Activated naive CD4-positive, alpha-beta T cell treated with anti-CD3 and anti-CD28 coated beads, Interleukin-2, amount 50 U/mL, for 16 hours (primary cell): ENCODE data around the gene POLD2.
"Not testable (repeated sequence)": the region's sequence is repeated elsewhere in the genome, so short reads cannot be mapped to it uniquely, and the experiment has no call there.

ENCODE experiments used
- DNase-seq: peaks from one replicate; pipeline ENCODE4 v3.0.0-alpha.2; 2020

Gene POLD2

DNA sequence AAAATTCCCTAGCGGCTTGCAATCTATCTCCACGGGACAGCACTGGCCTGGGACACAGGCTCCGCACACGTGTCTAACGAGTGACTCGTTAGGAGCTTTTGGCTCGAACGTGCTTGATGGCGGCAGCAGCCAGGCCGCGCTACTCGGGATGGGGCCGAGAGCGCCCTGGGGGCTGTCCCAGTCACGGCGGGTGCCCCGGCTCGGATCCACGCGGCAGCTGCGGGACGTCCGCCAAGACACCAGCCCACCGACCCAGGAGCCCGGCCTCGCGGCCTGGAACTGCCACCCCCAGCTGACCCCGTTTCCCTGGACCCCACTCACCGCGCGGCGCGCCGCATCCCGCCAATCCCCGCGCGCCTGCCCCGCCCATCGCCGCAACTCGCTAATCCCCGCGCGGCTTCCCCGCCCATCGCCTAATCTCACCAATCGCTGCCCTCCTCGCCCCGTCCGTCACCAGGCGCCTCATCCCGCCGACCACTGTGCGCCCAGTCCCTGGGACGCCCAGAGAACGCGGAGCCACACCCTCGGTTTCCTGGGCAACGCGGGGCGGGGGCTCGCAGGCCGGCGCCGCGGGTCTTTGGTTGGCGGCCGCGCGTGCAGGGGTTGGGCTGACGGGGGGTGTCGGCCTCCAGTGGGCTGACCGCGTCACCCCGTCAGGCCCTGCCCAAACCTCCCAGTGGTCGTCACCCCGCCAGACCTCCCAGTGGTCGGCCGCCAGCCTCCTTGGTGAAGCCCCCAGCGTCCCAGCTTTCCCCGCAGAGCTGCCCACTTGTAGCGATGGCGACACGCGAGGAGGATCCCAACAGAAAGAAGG is at the start of gene POLD2:
POLD2 (minus strand) TSS at position 359 of the 814 bp plus-strand sequence. CDS start 1,495 bp downstream, outside the sequence.
- peak; percentile 99 for DNase-seq

DNA sequence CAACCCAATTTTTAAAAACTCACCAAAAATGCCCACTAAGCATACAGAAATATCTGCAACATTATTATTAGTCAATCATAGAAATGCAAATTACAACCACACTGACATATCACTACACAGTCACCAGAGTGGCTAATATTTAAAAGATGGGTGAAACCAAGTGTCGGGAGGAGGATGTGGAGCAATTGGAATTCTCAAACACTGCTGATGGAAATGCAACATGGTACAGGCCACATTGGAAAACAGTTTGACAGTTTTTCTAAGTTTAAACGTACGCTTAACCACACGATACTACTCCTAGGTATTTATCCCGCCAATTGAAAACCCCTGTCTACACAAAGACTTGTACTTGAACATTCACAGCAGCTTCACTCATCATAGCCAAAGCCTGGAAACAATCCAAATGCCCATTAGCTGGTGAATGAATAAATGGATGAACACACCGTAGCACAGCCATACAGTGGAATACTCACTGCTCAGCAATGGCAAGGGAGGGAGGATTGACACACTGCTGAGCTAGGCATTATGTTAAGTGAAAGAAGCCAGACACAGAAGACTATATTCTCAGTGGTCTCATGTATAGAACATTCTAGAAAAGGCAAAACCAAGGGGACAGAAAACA is 49.6 kb upstream of the POLD2 start:
- DNase-seq, result no peak

DNA sequence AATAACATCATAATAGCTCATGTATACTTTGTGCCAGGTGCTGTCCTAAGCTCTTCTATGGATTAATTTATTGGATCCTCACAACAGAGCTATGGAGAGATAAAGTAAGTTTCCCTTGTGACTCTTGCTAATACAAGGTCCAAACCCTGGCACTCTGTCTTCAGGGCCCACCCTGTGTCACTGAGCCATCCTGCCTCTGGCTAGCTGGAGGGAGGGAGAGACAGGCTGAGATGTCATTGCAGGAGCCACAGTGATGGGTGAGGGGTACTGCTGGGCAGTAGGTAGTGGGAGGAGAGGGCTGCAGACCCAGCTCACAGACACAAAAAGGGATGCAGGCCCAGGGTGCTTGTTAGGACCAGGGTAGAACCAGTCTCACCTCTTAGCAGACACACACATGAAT is 49.0 kb upstream of the POLD2 start:
- DNase-seq, result no peak

DNA sequence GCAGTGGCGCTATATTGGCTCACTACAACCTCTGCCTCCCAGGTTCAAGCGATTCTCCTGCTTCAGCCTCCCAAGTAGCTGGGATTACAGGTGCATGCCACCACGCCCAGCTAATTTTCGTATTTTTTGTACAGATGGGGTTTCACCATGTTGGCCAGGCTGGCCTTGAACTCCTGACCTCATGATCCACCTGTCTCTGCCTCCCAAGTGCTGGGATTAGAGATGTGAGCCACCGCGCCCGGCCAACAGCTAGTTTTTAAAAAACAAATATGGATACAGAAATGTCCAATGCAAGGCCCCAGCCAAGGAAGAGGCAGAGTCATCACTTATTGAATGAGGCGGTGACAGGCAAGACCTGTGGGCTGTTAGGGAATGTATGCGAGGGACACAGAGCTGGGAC is 48.6 kb upstream of the POLD2 start:
- not testable (repeated sequence) for DNase-seq

DNA sequence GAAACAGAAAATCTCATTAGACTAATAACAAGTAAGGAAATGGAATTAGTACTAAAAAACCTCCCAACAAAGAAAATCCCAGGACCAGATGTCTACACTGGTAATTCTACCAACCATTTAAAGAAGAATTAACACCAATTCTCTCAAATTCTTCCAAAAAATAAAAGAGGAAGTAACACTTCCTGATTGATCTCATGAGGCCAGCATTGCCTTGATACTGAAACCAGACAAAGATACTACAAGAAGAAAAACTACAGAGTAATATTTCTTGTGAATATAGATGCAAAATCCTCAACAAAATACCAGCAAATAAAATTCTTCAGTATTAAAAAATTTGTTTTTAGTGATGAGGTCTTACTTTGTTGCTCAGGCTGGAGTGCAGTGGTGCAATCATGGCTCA is 44.6 kb upstream of the POLD2 start:
- no peak for DNase-seq

DNA sequence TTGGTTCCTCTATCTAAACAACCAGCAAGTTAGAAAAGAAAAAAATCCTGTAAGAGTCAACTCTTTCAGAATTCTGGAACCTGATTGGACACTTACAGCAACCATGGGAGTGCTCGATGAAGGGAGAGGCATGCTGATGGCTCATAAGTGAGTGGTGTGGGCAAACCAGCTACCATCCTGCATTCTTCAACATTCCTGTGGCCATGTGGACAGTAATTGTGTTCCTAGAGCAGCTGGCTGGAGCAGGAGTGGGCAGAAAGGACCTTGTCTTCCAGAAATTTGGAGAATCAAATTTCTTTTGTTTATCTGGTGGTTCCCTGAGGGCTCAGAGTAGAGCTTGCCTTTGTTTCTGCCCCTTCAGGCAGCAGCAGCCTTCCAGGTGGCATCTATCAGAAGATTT is 40.2 kb upstream of the POLD2 start:
- DNase-seq, result no peak

DNA sequence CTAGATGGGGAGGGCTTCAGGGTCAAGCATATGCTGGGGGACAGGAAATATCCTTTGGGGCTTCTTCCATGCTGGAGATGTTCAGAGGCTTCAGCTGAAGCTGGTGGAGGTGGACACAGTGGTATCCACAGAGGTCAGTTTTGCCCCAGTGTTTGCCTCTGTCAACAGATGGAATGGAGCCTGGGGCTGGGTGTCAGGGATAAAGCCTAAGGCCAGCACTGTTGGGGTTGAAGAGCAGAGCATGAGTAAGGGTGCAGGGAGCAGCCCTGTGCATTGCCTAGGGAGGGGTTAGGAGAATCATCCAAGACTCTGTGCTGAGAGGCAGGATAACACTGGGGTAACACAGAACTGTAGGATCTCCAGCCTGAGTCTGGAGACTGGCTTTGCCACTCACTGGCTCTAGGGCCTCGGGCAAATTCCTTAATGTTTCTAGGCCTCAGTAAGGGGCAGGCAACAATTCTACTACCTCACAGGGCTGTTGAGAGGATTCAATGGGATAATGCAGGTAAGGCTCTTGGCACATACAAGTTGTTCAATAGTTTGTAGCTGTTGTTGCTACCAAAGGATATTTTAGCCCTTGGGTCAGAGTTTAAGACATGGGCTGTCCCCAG is 39.5 kb upstream of the POLD2 start:
- no peak for DNase-seq

DNA sequence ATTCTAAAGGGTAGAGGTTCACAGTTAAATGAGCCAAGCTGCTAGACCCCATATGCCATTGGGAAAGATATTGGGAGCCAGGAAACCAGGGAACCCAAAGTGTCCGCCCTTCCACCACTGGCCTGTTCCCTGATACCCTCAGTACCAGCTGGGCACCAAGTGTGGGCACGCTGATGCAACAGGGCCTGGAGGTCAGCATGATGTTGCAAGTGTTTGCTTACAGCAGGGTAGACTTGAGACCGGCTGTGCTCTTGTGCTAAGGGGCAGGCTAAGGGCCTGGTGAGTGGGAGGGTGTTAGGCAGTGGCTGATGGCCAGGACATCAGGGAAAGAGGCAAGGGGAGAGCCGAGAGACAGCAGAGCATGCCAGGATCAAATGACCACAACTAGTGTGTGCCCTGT is 38.8 kb upstream of the POLD2 start:
- DNase-seq, result no peak

DNA sequence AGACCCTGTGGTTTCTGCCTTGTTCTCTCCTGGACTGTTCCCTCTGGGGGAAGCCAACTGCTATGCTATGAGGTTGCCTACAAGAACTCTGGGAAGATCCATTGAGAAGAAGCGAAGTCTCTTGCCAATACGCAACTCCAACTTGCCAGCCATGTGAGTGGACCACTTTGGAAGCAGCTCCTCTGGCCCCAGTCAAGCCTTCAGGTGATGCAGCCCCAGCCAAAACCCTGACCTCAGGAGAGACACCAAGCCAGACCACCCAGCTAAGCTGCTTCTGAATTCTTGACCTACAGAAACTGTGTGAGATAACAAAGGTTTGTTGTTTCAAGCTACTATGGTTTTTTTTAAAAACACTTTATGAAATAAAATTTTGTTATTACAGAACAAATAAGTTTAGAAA is 38.0 kb upstream of the POLD2 start:
- DNase-seq, result no peak

DNA sequence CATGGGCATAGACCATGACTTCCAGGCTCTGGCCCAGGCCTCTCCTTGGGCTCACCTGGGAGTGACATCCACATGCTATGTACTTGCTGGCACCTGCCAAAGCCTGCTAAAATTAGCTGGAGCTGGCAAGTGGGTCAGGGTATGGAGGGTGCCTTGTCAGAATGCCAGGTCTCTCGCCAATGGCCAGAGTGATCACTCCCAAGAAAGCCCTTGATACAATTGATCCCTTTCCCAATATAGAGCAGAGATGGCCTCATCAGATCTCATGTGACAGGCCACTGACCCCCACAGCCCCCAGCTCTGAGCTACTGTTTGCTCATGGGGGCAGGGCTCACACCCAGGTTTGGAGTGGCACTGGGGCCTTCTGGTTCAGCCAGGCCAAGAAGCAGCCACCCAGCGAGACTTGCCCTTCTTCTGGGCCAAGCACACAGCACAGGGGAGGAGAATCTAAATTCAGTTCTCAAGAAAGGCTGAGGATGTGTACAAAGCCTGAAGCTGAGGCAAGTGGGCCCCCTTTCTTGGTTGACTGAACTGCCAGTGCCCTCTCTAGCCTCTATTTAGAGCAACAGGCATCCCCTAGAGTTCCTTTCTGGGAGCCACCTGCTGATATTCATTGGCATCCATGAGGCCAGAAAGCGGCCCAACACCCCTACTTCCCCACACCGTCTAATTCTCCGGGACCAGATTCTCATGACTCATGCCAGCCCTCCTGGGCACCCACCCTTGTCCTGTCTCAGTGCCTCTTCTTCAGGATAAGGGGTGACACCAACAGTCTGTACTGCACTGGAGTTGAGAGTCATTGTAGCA is 36.7 kb upstream of the POLD2 start:
- DNase-seq, result no peak

DNA sequence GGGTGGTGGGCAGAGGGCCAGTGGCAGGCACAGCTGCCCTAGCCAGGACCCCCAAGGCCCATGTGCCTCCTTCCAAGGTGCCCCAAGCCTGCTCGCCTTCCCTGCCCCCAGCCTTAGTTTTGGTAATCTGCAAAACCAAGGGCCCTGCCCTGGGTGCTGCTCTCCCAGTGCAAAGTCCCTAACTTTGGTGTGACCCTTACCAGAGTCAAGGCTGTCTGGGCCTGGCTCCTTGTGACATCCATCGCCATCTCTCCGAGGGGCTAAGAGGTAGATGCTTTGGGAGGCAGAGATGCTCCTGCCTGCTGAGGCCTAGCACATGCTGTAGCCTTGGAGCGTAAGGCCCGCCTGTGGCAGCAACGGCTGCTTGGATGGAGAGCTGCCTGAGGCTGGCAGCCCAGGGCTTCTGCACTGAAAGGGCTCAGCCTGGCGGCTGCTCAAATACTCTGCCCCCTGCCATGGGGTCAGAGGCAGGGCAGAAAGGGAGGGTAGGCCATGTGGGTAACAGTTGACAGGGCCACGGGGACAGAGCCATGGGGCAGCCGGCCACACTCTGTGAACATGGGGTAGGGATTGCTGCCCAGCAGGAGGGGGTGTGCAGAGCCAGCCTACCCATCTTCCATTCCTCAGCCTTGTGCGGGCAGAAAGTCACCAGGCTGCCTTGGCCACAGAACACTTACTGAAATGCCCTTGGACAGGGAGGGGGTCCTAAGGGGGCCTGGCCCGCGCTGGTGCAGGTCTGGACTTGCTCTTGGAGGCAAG is 35.7 kb upstream of the POLD2 start:
- DNase-seq, result no peak

DNA sequence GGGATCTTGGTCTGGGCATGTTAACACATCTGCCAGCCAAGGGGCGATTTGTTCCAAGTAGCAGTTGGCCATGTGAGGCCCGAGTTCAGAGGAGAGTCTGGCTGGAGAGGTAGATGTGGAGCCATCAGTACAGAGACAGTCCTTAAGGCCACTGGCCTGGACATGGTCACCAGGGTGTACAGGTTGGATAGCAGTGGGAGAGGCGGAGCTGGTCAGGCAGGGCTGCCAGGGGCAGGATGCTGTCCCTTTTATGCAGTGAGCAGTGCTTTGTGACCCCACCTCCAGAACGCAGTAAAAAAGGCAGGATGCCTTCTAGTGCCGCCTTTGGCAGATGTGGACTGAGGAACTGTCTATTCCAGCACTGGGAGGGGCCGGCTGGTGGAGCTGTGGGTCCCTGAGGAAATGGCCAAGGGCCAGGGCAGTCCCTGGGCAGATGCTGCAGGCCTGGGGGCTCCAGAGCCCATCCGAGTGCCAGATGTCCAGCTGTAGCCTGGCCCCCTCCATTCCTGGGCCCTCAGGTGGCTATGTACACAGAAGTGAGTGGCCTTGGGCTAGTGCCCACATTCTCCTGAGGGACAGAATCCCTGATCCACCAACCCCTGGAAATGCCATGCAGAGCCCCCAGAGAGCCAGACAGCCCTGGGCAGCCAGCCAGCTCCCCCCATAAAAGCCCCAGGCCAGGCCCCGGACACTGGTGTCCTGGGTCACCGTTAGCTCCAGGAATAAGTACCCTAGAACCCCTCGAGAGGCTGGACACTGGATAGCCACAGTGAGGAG is 34.9 kb upstream of the POLD2 start:
- no peak for DNase-seq

DNA sequence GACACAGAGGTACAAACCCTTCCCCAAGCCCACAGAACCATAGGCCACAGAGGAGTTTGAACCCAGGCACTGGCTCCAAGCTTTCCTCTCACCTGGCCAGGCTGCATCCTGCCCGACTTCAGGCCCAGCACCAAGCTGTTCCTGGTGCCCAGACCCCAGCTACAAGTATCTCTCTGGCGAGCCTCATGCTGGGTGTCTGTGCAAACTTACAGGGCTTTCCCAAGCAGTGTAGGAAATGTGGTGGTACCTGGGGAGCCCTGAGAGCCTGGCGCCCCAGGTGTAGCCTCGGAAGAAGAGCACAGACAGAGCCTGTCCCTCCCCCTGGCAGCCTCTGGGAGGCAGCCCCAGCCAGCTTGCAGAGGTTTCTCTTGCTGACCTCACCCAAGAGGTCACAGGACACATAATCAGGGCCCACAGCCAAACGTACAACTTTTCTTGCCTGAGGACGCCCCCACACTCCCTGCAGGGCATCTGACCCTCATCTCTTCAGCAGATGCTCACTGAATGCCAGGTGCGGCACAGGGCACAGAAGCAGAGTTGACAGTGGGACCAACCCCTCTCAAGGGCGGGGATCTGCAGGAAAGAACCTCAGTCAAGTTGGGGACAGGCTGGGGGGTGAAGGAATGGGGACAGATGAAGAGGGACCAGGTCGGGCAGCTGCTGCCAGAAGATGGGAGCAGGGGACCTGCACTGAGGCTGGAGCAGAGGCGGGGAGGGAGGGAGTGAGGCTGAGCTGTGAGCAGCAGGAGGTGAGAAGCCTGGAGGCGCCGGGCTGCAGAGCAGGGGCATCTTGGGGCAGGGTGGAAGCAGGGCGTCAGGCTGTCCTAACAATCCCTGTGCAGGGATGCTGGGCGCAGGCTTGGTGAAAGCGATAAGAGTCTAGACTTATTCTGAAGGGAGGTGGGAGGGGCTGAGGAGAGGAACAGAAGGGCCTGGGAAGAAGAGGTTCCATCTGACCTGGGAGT is 34.0 kb upstream of the POLD2 start:
- DNase-seq, result no peak

DNA sequence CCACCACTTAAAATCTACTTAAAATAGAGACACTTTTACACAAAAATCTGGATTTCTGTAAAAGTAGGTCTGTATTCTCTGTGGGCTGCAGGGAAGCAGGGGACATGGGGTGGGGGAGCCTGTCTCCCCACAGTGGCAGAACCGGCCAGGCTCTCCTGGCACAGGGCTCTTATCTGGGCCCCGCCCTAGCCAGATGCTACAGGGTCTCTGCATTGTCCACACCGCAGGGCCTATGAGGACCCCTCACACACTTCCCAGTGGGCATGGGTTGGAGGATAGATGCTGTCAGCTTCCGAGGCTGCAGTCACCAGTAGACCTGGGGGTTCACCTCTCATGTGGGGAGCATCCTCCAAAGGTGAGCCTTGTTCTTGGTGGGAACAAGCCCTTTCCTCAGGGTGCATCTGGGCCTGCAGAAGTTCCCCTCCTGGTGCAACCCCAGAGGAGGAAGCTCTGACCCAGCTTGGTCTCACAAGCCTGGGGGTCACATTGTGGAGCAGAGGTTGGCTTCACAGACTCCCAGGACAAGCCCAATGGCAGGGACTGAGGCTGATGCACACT is 33.2 kb upstream of the POLD2 start:
- DNase-seq, result no peak

DNA sequence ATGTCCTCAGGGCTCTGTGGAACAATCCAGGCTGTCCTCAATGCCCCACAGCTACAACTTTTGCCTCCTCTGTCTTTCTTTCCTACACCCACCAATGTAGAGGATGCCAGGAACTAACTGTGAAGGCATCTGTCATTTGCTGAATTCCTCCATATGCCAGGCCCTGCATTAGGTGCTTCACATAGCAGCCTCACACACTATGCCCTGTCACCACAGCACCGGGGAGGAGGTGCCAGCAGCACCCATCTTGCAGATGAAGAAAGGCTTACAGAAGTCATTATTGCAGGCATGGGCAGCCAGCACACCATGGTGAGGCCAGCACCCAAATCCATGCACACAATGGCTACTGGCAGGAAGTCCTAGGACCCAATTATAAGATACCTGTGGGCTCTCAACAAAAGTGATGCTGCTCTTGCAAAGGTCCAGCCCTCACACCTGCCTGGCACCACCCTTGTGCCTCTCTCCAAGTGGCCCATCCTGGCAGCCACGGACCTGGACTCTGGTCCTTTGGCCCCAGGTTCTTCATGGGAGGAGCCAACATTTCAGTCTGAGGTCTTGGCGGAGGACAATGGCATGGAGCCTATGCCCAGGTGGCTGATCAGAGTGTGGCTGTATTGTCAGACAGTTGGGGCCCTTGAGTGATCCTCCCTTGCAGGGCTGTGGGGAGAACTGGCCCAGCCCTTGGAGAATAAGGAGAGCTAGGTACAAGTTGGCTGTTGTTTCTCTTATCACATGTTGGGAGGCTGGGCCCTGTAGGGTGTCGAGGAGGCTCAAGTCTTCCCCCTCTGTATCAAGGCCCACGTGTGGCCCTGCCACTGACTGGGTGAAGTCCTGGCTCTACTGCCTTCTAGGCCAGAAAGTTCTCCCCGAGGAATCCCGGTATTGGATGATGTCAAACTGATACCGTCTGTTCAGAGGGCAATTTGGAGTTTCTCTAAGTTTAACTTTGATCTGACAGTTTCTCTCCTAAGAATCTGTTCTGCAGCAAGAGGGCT is 32.1 kb upstream of the POLD2 start:
- DNase-seq, result no peak

DNA sequence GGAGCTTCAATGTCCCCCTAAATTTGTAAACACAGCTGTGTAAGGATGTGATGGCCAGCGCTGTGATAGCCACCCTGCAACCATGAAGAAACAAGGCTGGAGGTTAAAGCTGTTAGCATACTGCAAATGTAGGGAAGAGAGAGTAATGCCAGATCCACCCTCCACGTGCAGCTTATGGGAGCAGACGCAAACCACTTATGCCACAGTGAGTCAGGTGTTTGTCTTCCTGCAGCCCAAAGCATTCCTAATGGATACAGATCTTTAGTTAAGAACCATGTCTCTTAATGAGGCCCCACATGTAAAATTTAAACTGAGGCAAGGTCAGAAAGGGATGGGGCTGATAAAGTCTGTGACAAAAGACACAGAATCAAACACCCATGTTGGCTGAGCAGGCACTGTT is 31.4 kb upstream of the POLD2 start:
- no peak for DNase-seq

DNA sequence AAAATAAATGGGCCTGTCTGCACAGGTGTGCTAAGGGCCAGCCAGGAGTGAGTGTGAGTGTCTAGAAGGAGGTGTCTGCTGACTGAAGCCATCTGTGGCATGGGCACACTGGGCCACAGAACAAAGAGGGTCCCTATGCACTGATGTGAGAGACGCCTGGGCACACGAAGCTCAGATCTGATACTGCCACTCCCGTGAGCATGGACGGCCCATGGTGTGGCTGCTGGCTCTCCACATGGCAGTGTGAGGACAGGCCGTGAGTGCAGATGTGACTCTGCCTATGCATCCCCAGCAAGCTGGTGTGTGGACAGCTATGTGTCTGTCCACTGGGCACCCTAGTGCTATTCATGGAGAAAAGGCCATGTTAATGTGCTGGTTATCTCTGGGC is 30.6 kb upstream of the POLD2 start:
- DNase-seq, result no peak

DNA sequence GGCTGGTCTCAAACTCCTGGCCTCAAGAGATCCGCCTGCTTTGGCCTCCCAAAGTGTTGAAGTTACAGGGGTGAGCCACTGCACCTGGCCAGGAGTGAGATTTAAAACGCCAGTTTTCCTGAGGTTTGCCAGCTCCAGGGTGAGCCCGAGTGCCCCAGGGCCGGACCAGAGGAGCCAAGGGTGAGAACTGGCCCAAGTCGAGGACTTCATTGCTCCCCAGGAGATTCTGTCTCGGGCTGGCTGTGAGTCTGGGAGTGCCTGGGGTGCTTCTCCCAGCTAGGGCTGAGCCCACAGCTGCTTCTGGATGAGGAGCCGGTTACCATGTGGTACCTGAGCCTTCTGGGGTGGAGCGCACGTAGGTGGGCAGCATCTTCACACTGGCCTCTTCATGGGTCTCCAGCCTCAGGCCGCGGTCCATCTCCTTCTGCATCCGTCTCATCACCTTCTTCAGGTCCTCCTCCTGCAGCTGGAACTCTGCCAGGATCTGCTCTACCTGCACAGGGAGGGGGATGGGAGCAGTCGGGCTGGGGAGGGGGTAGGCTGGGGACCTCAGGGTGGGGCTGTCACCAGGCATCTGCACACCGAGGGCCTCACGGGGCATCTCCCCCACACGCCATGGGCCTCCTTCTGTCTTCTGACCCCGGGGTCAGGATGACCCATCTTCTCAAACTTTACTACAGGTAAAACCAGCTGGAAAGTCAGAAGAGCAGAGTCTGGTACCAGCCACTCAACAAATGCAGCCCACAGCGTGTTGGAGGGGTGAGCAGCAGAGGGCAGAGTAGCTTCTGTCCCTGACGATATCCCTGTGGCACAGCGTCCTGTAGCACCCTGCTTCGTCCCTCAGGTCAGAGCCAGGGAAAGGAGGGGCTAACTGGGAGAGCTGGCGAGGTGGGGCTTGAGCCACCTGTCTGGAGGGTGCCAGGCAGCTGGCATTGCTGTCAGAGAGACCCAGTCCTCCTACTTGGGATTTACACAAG is 29.9 kb upstream of the POLD2 start:
- DNase-seq, result no peak
